K562 (cell line): ENCODE results near the gene TMEM273. TPM values are rescaled to one million over a fixed set of nuclear protein-coding genes. Genes with fewer than 3 reads are reported as not detected.

Source experiments
- CBX2 ChIP-seq: fragments of 200-600 bp; sonication (generic); IDR thresholded peaks from one replicate; pipeline ENCODE4 v1.6.1; 2012; ENCODE audit warnings: mild to moderate bottlenecking, low read length, inconsistent platforms; ENCODE audit not compliant: insufficient read depth, poor library complexity, severe bottlenecking
- CCNT2 ChIP-seq: IDR thresholded peaks from 2 replicates; pipeline ENCODE4 v1.6.1; 2011; ENCODE audit warnings: borderline replicate concordance, low read depth, mild to moderate bottlenecking, moderate library complexity, mixed read lengths, low read length; ENCODE audit not compliant: insufficient read length; ENCODE audit errors: extremely low read depth
- E2F3 ChIP-seq: fragments of 250-450 bp; sonication (Bioruptor Pico); IDR thresholded peaks from 2 replicates; pipeline ENCODE4 v1.4.0; 2020; ENCODE audit warnings: mild to moderate bottlenecking
- EGR1 ChIP-seq: fragments of 450-650 bp; conservative IDR thresholded peaks from 2 replicates; pipeline ENCODE4 v1.6.1; 2017; ENCODE audit warnings: mild to moderate bottlenecking
- HDAC2 ChIP-seq: fragments of 450-650 bp; IDR thresholded peaks from 2 replicates; pipeline ENCODE4 v1.6.1; 2016; ENCODE audit warnings: mild to moderate bottlenecking
- MECOM ChIP-seq: fragments of 250-450 bp; sonication (Bioruptor Pico); IDR thresholded peaks from 2 replicates; pipeline ENCODE4 v1.8.0; 2022; ENCODE audit warnings: inconsistent platforms
- MEF2A ChIP-seq: IDR thresholded peaks from 2 replicates; pipeline ENCODE4 v1.6.1; 2011; ENCODE audit warnings: low read depth, mild to moderate bottlenecking, low read length, moderate library complexity; ENCODE audit not compliant: control insufficient read depth
- NFE2L1 ChIP-seq: fragments of 450-650 bp; IDR thresholded peaks from 2 replicates; pipeline ENCODE4 v1.6.1; 2016; ENCODE audit warnings: missing genetic modification characterization, low read depth, mild to moderate bottlenecking, missing compliant biosample characterization, moderate library complexity, borderline replicate concordance
- NFIC ChIP-seq: fragments of 450-650 bp; IDR thresholded peaks from 2 replicates; pipeline ENCODE4 v1.6.1; 2017; ENCODE audit warnings: mild to moderate bottlenecking, inconsistent platforms
- NFXL1 ChIP-seq: fragments of 450-650 bp; formaldehyde crosslinking; IDR thresholded peaks from 2 replicates; pipeline ENCODE4 v1.4.0; 2021; ENCODE audit warnings: mild to moderate bottlenecking
- NR2C1 ChIP-seq, 2 experiments: fragments of 450-650 bp; IDR thresholded peaks; 2 replicates each; pipeline ENCODE4 v1.6.1; 2017; ENCODE audit warnings: mild to moderate bottlenecking in 2 of 2, antibody characterized with exemption in 1 of 2, inconsistent platforms in 1 of 2, missing compliant biosample characterization in 1 of 2, missing genetic modification characterization in 1 of 2
- OTX1 ChIP-seq: fragments of 450-650 bp; formaldehyde crosslinking; IDR thresholded peaks from 2 replicates; pipeline ENCODE4 v1.4.0; 2022; ENCODE audit warnings: mild to moderate bottlenecking
- RUNX1 ChIP-seq: sonication (generic); IDR thresholded peaks from 2 replicates; pipeline ENCODE4 v1.6.1; 2016; ENCODE audit warnings: antibody characterized with exemption, low read depth
- SIN3A ChIP-seq, 2 experiments: fragments of 150-350 bp in 1 of 2; IDR thresholded peaks; 2 replicates each; pipeline ENCODE4 v1.6.1; 2011 to 2016; ENCODE audit warnings: borderline replicate concordance in 2 of 2, low read depth in 2 of 2, low read length in 2 of 2, mild to moderate bottlenecking in 2 of 2, moderate library complexity in 2 of 2; ENCODE audit not compliant: control insufficient read depth in 1 of 2
- SIRT6 ChIP-seq: IDR thresholded peaks from one replicate; pipeline ENCODE4 v1.6.1; 2012; ENCODE audit warnings: low read depth, mild to moderate bottlenecking, control low read depth, inconsistent platforms, low read length, moderate library complexity
- SUPT5H ChIP-seq: fragments of 450-650 bp; IDR thresholded peaks from 2 replicates; pipeline ENCODE4 v1.6.1; 2016
- TCF7L2 ChIP-seq: fragments of 150-350 bp; IDR thresholded peaks from 2 replicates; pipeline ENCODE4 v1.6.1; 2016; ENCODE audit warnings: low read depth, mild to moderate bottlenecking, low read length, moderate library complexity
- ZFP36 ChIP-seq: fragments of 150-350 bp; IDR thresholded peaks from 2 replicates; pipeline ENCODE4 v1.6.1; 2018; ENCODE audit warnings: low read length, low read depth; ENCODE audit not compliant: partially characterized antibody
- ZNF140 ChIP-seq: fragments of 250-450 bp; sonication (Bioruptor Pico); IDR thresholded peaks from 2 replicates; pipeline ENCODE4 v1.8.0; 2021; ENCODE audit warnings: moderate library complexity, mild to moderate bottlenecking, inconsistent platforms
- ZNF511 ChIP-seq: sonication (generic); formaldehyde crosslinking; IDR thresholded peaks from 2 replicates; pipeline ENCODE4 v1.8.0; 2022; ENCODE audit warnings: mild to moderate bottlenecking, missing genetic modification reagents
- ZNF609 ChIP-seq: sonication (generic); formaldehyde crosslinking; IDR thresholded peaks from 2 replicates; pipeline ENCODE4 v1.8.1; 2023; ENCODE audit warnings: missing genetic modification reagents, mild to moderate bottlenecking, borderline replicate concordance
- ZNF76 ChIP-seq: fragments of 250-450 bp; sonication (Bioruptor Pico); IDR thresholded peaks from 2 replicates; pipeline ENCODE4 v1.4.0; 2020; ENCODE audit warnings: mild to moderate bottlenecking, moderate library complexity, borderline replicate concordance
- polyA plus RNA-seq, 8 experiments: library from polyadenylated mRNA; depleted of rRNA in 4 of 8; stranded (reverse) in 5 of 8; unstranded in 3 of 8; fragments of >200 nt; fragmentation: Nextera tagmentation in 2 of 8; fragmentation: Illumina TruSeq in 1 of 8; extraction: Ambion mirVana in 2 of 8; extraction: Trizol in 1 of 8; gene quantifications; 2 replicates each; pipeline versions ENCODE4 v1.2.1 to v1.2.3, GENCODE V29; 2011 to 2014; ENCODE audit warnings: inconsistent platforms in 1 of 8, missing spikeins in 1 of 8
- total RNA-seq, 7 experiments: library from RNA; depleted of rRNA in 6 of 7; stranded (reverse); fragments of >200 nt in 6 of 7; fragmentation: Illumina TruSeq in 2 of 7; extraction: Trizol in 2 of 7; gene quantifications; 2 replicates each; pipeline versions ENCODE4 v1.2.1 to v1.2.3, GENCODE V29; 2011 to 2021; ENCODE audit warnings: low replicate concordance in 1 of 7
- TF ChIP-seq, protein P1 (sequence below): fragments of 450-650 bp; formaldehyde crosslinking; conservative IDR thresholded peaks from 2 replicates; pipeline ENCODE4 v1.4.0; 2022; ENCODE audit warnings: mild to moderate bottlenecking, missing genetic modification characterization

The TMEM273 gene
- total and polyA plus RNA-seq, 9 of the 15 experiments (the other 6 are each of a cell fraction or from before 2014, with no cell fraction given): 39.2 to 131 (median 95.6) TPM

- TF ChIP-seq ZNF609 (CRISPR knock-in tag) (no peak), NFE2L1 (tag) (no peak), RUNX1 (no peak), SUPT5H (no peak), ZNF76 (CRISPR knock-in tag) (no peak), CCNT2 (peak; percentile 47), MEF2A (no peak), ZNF140 (CRISPR knock-in tag) (no peak), OTX1 (CRISPR knock-in tag) (no peak; the same call in 1 of the 2 replicates), NFXL1 (CRISPR knock-in tag) (no peak), NFIC (peak; percentile 69), E2F3 (no peak), NR2C1 (IDR thresholded peaks at IDR 0.05) (peak; percentile 34; the same call in 1 of the 2 replicates), NR2C1 (tag; IDR thresholded peaks at IDR 0.05) (no peak), ZNF511 (CRISPR knock-in tag) (no peak), CBX2 (no peak), EGR1 (no peak), SIRT6 (no peak), MECOM (CRISPR knock-in tag) (peak; percentile 90), ZFP36 (no peak), HDAC2 (0 out of 2 replicates have a peak, but pooled peaks have one; percentile 60), SIN3A (IDR thresholded peaks at IDR 0.05; ENCODE audit: borderline replicate concordance in 2 of 2, control insufficient read depth in 1 of 2, low read depth in 2 of 2, low read length in 2 of 2) (no peak), TCF7L2 (no peak)
- TF ChIP-seq, protein P1, sequence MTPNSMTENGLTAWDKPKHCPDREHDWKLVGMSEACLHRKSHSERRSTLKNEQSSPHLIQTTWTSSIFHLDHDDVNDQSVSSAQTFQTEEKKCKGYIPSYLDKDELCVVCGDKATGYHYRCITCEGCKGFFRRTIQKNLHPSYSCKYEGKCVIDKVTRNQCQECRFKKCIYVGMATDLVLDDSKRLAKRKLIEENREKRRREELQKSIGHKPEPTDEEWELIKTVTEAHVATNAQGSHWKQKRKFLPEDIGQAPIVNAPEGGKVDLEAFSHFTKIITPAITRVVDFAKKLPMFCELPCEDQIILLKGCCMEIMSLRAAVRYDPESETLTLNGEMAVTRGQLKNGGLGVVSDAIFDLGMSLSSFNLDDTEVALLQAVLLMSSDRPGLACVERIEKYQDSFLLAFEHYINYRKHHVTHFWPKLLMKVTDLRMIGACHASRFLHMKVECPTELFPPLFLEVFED (CRISPR knock-in tag): peak; percentile 65; the same call in 1 of the 2 replicates
These were observed 24.6 kb upstream of the TMEM273 start (continued) for GRCh38 chr10:49212783-49213182.
